ENCODE data around the gene PTPRCAP.

PTPRCAP gene

GRCh38 chr11:67423891-67424613 is 13.4 kb downstream of the PTPRCAP start:
- Histone ChIP-seq H3K4me1 (peaks cover 12% of the 10 kb centered on the region), H3K4me3 (ENCODE audit: low read depth, low read length) (no peak overlapping the region)

GRCh38 chr11:67423466-67423865 is 14.0 kb downstream of the PTPRCAP start:
- no peak overlapping the region for H3K4me2 ChIP-seq (ENCODE audit: low read length)
- H3K36me3 ChIP-seq (ENCODE audit: control insufficient read depth, insufficient read depth, low read length), result no peaks in the 10 kb centered on the region
- no peak overlapping the region for H3K9ac ChIP-seq
- no peaks in the 10 kb centered on the region for H3K79me2 ChIP-seq
- no peak overlapping the region for H3K27ac ChIP-seq
- H3K9me3 ChIP-seq (ENCODE audit: control insufficient read depth, low read length), result no peaks in the 10 kb centered on the region
- no peak overlapping the region for H2AFZ ChIP-seq
- TF ChIP-seq CTCF (IDR thresholded peaks at IDR 0.05), result no peak
- no peak overlapping the region for H3K4me3 ChIP-seq (ENCODE audit: low read depth, low read length)
- no peaks in the 10 kb centered on the region for H3K27me3 ChIP-seq (ENCODE audit: control insufficient read depth, insufficient read depth, low read length)
- peaks cover 16% of the 10 kb centered on the region for H3K4me1 ChIP-seq

More at GRCh38 chr11:67423891-67424613, 13.4 kb downstream of the PTPRCAP start:
- Histone ChIP-seq H3K79me2 (peaks cover 2% of the 10 kb centered on the region), H3K36me3 (ENCODE audit: control insufficient read depth, insufficient read depth, low read length) (no peaks in the 10 kb centered on the region), H3K27me3 (ENCODE audit: control insufficient read depth, insufficient read depth, low read length) (no peaks in the 10 kb centered on the region), H3K27ac (no peak overlapping the region), H3K9me3 (ENCODE audit: control insufficient read depth, low read length) (no peaks in the 10 kb centered on the region), H3K9ac (no peak overlapping the region), H2AFZ (no peak overlapping the region), H3K4me2 (ENCODE audit: low read length) (no peak overlapping the region)
- TF ChIP-seq CTCF (IDR thresholded peaks at IDR 0.05), result no peak

GRCh38 chr11:67422891-67423290 is 14.6 kb downstream of the PTPRCAP start:
- Histone ChIP-seq H3K9ac (no peak overlapping the region), H3K36me3 (ENCODE audit: control insufficient read depth, insufficient read depth, low read length) (no peaks in the 10 kb centered on the region), H2AFZ (no peak overlapping the region), H3K4me1 (peaks cover 16% of the 10 kb centered on the region), H3K79me2 (no peaks in the 10 kb centered on the region), H3K4me2 (ENCODE audit: low read length) (no peak overlapping the region), H3K4me3 (ENCODE audit: low read depth, low read length) (no peak overlapping the region), H3K27ac (no peak overlapping the region), H3K9me3 (ENCODE audit: control insufficient read depth, low read length) (no peaks in the 10 kb centered on the region), H3K27me3 (ENCODE audit: control insufficient read depth, insufficient read depth, low read length) (no peaks in the 10 kb centered on the region)
- TF ChIP-seq CTCF (IDR thresholded peaks at IDR 0.05), result no peak

GRCh38 chr11:67421430-67422031 is 16.0 kb downstream of the PTPRCAP start:
- Histone ChIP-seq H3K36me3 (ENCODE audit: control insufficient read depth, insufficient read depth, low read length) (no peaks in the 10 kb centered on the region), H3K9ac (no peak overlapping the region), H3K27me3 (ENCODE audit: control insufficient read depth, insufficient read depth, low read length) (no peaks in the 10 kb centered on the region), H3K79me2 (no peaks in the 10 kb centered on the region), H3K9me3 (ENCODE audit: control insufficient read depth, low read length) (no peaks in the 10 kb centered on the region), H3K4me1 (peaks cover 16% of the 10 kb centered on the region), H3K4me2 (ENCODE audit: low read length) (peak overlapping the region; percentile 68), H3K4me3 (ENCODE audit: low read depth, low read length) (no peak overlapping the region), H3K27ac (no peak overlapping the region), H2AFZ (peak overlapping the region; percentile 38)
- TF ChIP-seq CTCF (IDR thresholded peaks at IDR 0.05), result no peak
